ENCODE results near the gene FAM111B.
A peak's percentile ranks its signal among the peaks of the same experiment; 100 is the strongest.

The FAM111B gene

DNA sequence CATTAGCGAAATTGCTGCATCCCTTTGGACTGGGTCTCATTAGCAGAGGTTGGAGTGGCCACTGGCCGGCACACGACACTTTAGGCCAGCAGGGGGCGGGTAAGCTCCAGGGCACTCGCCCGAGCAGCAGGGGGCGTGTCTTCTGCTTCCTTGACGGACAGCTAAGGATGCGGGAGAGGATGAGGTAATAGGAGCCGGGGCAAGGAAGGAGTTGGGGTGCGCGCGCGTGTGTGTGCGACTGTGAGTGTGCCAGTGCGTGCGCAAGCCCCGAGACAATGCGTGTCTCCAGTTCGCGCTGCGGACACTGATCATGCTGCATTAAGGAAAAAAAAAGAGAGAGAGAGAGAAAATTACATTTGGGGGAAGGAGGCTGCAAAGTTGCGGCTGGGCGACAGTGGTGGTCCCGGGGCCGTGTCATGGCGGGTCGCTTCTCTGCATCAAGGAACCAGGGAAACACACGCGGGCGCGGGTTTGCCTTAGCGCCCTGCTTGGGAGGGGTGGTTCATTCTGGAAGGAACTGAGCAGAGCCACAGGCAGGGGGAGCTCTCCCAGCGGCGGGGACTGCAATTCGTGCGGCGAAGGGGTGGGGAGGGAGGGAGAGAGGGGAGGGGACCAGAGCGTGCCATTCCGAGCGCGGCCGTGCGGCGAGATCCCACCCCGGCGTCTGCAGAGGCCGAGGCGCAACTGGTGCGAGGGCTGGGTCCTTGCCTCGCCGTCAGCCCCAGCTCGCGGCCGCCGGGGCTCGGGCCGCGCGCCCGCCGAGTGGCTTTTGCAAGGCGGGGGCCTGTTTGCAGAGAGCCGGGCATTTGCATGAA is 64.7 kb downstream of the FAM111B start, which contains the start of gene DTX4:
DTX4 (plus strand) TSS at position 625 of the 815 bp plus-strand sequence. CDS start 464 bp downstream, outside the sequence.
- Mint-ChIP-seq H3K27me3 (ENCODE audit: low read depth) (peaks cover 41% of the 10 kb centered on the region), H3K4me3 (peak within 1 kb of the TSS; percentile 85), H3K36me3 (ENCODE audit: low read depth) (no peaks in the 10 kb centered on the region), H3K4me1 (ENCODE audit: low read depth) (peaks cover 7% of the 10 kb centered on the region), H3K27ac (peak within 1 kb of the TSS; percentile 45), H3K9me3 (no peaks in the 10 kb centered on the region)

GRCh38 chr11:59172345-59173079 is 65.5 kb downstream of the FAM111B start:
- Mint-ChIP-seq H3K27me3 (ENCODE audit: low read depth) (peaks cover 43% of the 10 kb centered on the region), H3K4me1 (ENCODE audit: low read depth) (peaks cover 7% of the 10 kb centered on the region), H3K4me3 (peak overlapping the region; percentile 85), H3K36me3 (ENCODE audit: low read depth) (no peaks in the 10 kb centered on the region), H3K27ac (peak overlapping the region; percentile 45), H3K9me3 (no peaks in the 10 kb centered on the region)

DNA sequence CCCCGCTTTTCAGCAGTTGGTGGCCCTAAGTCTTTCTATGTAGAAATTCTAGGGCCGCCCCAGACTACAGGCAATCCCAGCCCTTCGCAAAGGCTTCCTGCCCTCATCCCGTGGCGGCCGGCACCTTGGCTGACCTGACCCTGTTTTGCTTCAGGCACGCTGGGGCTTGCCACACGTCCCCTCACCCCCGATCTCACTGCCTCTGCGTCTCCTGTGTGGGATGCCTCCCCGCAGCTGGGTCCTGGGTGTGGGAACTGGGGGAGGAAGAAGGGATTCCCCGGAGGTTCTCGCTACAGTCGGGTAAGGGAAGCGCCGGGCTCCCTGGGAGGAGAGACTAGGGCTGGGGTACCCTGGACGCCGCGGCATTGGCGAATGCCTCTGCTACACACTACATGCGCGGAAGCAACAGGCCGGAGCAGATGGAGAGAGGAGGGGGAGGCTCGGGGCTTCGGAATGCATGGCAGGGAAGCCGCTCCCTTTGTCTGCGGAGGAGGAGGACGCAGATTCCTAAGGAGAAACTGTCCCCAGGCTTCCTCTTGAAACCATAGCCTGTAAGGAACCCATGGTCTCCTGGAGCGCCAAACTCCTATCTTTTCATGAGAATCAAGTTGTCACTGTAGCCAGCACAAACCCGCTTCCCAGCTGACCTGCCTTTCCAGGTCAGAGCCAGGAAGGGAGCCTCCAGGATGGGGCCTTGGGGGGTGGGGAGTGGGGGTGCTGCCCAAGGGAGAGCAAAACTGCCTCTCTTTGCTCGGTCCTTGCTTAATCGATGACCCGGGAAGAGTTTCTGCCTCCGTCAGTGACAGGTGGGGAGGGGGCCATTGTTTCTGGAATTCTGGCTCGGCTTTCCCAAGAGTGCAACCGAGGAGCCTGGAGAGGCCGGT is 66.3 kb downstream of the FAM111B start:
- Mint-ChIP-seq H3K4me1 (ENCODE audit: low read depth) (peaks cover 7% of the 10 kb centered on the region), H3K27me3 (ENCODE audit: low read depth) (peaks cover 46% of the 10 kb centered on the region), H3K4me3 (peak overlapping the region; percentile 85), H3K9me3 (no peaks in the 10 kb centered on the region), H3K27ac (peak overlapping the region; percentile 45), H3K36me3 (ENCODE audit: low read depth) (no peaks in the 10 kb centered on the region)

GRCh38 chr11:59173964-59174663 is 67.1 kb downstream of the FAM111B start:
- no peak overlapping the region for H3K4me3 Mint-ChIP-seq
- H3K36me3 Mint-ChIP-seq (ENCODE audit: low read depth): no peaks in the 10 kb centered on the region
- peaks cover 7% of the 10 kb centered on the region for H3K4me1 Mint-ChIP-seq (ENCODE audit: low read depth)
- no peak overlapping the region for H3K27ac Mint-ChIP-seq
- H3K9me3 Mint-ChIP-seq: no peaks in the 10 kb centered on the region
- H3K27me3 Mint-ChIP-seq (ENCODE audit: low read depth): peaks cover 50% of the 10 kb centered on the region

GRCh38 chr11:59174664-59175033 is 67.6 kb downstream of the FAM111B start:
- H3K27ac Mint-ChIP-seq: no peak overlapping the region

DNA sequence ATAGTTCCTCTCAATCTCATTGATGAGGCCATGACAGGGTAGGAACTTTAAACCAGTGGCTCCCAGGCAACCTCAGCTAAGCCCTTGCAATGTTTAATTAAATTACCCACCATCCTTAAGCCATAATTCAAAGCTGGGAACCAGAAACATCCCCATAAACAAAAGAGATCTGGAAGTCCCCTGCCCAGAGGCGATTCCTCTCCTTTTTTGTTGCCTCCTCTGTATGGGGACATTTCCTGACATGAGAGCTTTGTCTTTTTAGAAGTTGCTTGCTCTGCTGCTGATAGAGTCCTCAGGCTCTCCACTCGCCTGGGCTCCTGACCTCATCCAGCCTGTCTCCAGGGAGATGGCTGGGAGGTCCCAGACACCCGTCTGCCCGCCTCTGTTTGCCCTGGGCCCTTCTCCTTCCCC is 68.1 kb downstream of the FAM111B start:
- H3K4me1 Mint-ChIP-seq (ENCODE audit: low read depth): peaks cover 7% of the 10 kb centered on the region
- peaks cover 7% of the 10 kb centered on the region for H3K9me3 Mint-ChIP-seq
- H3K27ac Mint-ChIP-seq: no peak overlapping the region
- peaks cover 56% of the 10 kb centered on the region for H3K27me3 Mint-ChIP-seq (ENCODE audit: low read depth)
- no peak overlapping the region for H3K4me3 Mint-ChIP-seq
- H3K36me3 Mint-ChIP-seq (ENCODE audit: low read depth): no peaks in the 10 kb centered on the region

More at GRCh38 chr11:59174664-59175033, 67.6 kb downstream of the FAM111B start:
- H3K4me1 Mint-ChIP-seq (ENCODE audit: low read depth): peaks cover 7% of the 10 kb centered on the region
- H3K9me3 Mint-ChIP-seq: peaks cover 4% of the 10 kb centered on the region
- no peak overlapping the region for H3K4me3 Mint-ChIP-seq
- H3K36me3 Mint-ChIP-seq (ENCODE audit: low read depth): no peaks in the 10 kb centered on the region
- H3K27me3 Mint-ChIP-seq (ENCODE audit: low read depth): peaks cover 55% of the 10 kb centered on the region

GRCh38 chr11:59176330-59176729 is 69.3 kb downstream of the FAM111B start:
- H3K9me3 Mint-ChIP-seq: peaks cover 7% of the 10 kb centered on the region
- H3K4me3 Mint-ChIP-seq: no peak overlapping the region
- H3K4me1 Mint-ChIP-seq (ENCODE audit: low read depth): peaks cover 7% of the 10 kb centered on the region

More at GRCh38 chr11:59176330-59176729, 69.3 kb downstream of the FAM111B start:
- Mint-ChIP-seq H3K36me3 (ENCODE audit: low read depth) (no peaks in the 10 kb centered on the region), H3K27ac (no peak overlapping the region), H3K27me3 (ENCODE audit: low read depth) (peaks cover 56% of the 10 kb centered on the region)
